ENCODE data around the gene TMEM174.

Gene TMEM174

DNA sequence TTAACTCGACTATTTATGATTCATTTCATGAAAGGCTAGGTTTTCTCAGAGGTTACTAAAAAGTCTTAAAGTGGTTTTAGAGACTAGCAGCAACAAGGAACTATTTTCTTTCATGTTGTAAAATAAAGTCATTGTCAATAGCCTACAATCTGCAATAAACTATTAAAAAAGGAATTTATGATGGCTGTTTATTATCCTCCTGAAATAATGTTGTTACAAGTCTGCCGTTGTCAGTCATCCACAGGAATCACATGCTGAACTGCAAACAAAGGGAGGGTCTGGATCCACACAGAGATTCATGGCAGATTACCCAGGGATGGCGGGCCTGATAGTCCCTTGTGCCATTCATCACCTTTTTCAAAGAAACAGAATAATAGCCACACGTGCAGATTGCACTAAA is 49.2 kb downstream of the TMEM174 start:
- no peak overlapping the region for H3K4me3 ChIP-seq (ENCODE audit: low read depth, low read length)
- no peak overlapping the region for H3K27ac ChIP-seq (ENCODE audit: low read depth, low read length)
- H3K4me1 ChIP-seq (ENCODE audit: control insufficient read depth, insufficient read depth, low read length, unreplicated experiment): no peaks in the 10 kb centered on the region
- H3K27me3 ChIP-seq (ENCODE audit: insufficient read depth, low read length): no peaks in the 10 kb centered on the region
- H3K36me3 ChIP-seq (ENCODE audit: insufficient read depth, low read length): no peaks in the 10 kb centered on the region
- no peaks in the 10 kb centered on the region for H3K79me2 ChIP-seq (ENCODE audit: control insufficient read depth, insufficient read depth, low read length, unreplicated experiment)
- H2AFZ ChIP-seq (ENCODE audit: low read length, unreplicated experiment): no peak overlapping the region

Measured in ACC112 (cell line).